ENCODE measurements around the gene TYW3. TPM values are rescaled to one million over a fixed set of nuclear protein-coding genes. Genes with fewer than 3 reads are reported as not detected.

TYW3 gene, protein sequence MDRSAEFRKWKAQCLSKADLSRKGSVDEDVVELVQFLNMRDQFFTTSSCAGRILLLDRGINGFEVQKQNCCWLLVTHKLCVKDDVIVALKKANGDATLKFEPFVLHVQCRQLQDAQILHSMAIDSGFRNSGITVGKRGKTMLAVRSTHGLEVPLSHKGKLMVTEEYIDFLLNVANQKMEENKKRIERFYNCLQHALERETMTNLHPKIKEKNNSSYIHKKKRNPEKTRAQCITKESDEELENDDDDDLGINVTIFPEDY
- 10 to 100 TPM; 12.2 to 17.9 TPM for total RNA-seq
- polyA plus RNA-seq = 10 to 100 TPM in 1 of 2 donors, 1 to 10 TPM in 1; 8.3 to 20.9 TPM
- long read RNA-seq, donor 1, transcript TYW3-201 (6 exons, 3,430 nt) = major isoform, 9 of 9 reads
- long read RNA-seq, donor 1, partial matches to known transcripts = 0 of 9 reads
- long read RNA-seq, donor 1, other reads (novel, unspliced or antisense) = 0 of 9 reads
- long read RNA-seq, donor 2, partial matches to known transcripts = 0 of 3 reads
- long read RNA-seq, donor 2, other reads (novel, unspliced or antisense) = 0 of 3 reads
- long read RNA-seq, donor 3, partial matches to known transcripts = 0 of 2 reads
- long read RNA-seq, donor 3, other reads (novel, unspliced or antisense) = 0 of 2 reads
- long read RNA-seq, donor 4, partial matches to known transcripts = 0 of 4 reads
- long read RNA-seq, donor 4, other reads (novel, unspliced or antisense) = 0 of 4 reads
- long read RNA-seq, donor 5, transcript TYW3-201 (6 exons, 3,430 nt) = major isoform, 15 of 15 reads
- long read RNA-seq, donor 5, partial matches to known transcripts = 0 of 15 reads
- long read RNA-seq, donor 5, other reads (novel, unspliced or antisense) = 0 of 15 reads

DNA sequence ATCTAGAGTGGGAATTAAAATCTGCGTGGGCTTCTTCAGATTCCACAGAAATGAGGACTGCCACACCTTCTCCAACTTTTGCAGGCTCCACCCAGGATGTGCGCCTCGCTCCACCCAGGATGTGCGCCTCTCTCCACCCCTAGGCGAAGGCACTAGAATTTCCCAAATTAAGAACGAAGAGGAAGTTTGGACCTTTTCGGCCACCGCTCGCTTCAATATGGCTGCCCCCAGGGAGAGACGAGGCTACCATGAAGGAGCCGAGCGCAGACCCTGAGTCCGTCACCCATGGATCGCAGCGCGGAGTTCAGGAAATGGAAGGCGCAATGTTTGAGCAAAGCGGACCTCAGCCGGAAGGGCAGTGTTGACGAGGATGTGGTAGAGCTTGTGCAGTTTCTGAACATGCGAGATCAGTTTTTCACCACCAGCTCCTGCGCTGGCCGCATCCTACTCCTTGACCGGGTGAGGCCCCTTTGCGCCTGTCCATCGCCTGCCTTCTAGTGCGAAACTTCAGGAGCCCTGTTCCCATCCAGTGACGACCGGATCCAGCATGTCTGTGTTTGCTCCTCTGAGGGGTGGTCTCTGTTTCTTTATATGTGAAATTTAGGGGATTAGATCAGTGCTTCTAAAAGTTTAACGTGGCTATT is at the start of gene TYW3, which contains the start of gene CRYZ:
TSS of gene TYW3 (plus strand) at position 193 of the 644 bp plus-strand sequence. CDS start at position 286, 93 bp downstream.
TSS of gene CRYZ (minus strand) at position 91 of the 644 bp plus-strand sequence. CDS start 8,229 bp downstream, outside the sequence.
- Histone ChIP-seq H3K36me3 (ENCODE audit: control insufficient read depth in 4 of 4, insufficient read depth in 4 of 4, low read length in 4 of 4) (peaks cover 8 to 11% (median 10%) of the 10 kb centered on the region in 4 donors), H3K4me3 (peak within 1 kb of the TSS; percentile 92), H3K27ac (ENCODE audit: low read depth in 1 of 2, low read length in 1 of 2) (peak within 1 kb of the TSS; percentile 80 to 98), H3K9me3 (ENCODE audit: control insufficient read depth in 4 of 4, insufficient read depth in 3 of 4, low read length in 3 of 4) (no peaks in the 10 kb centered on the region), H3K27me3 (ENCODE audit: control insufficient read depth in 3 of 3, insufficient read depth in 3 of 3, low read length in 2 of 3) (no peaks in the 10 kb centered on the region), H3K4me1 (ENCODE audit: control insufficient read depth in 5 of 5, insufficient read depth in 5 of 5, low read length in 5 of 5) (peaks cover 2 to 23% (median 19%) of the 10 kb centered on the region in 5 donors), H3K9ac (ENCODE audit: insufficient read depth in 1 of 2, low read length in 2 of 2) (peak within 1 kb of the TSS in 1 of 2 donors; percentile 92)
- WGBS, 2 donors = 0 to 6% methylated on average over 30 of the region's 30 CpGs
- TF ChIP-seq, protein P1, sequence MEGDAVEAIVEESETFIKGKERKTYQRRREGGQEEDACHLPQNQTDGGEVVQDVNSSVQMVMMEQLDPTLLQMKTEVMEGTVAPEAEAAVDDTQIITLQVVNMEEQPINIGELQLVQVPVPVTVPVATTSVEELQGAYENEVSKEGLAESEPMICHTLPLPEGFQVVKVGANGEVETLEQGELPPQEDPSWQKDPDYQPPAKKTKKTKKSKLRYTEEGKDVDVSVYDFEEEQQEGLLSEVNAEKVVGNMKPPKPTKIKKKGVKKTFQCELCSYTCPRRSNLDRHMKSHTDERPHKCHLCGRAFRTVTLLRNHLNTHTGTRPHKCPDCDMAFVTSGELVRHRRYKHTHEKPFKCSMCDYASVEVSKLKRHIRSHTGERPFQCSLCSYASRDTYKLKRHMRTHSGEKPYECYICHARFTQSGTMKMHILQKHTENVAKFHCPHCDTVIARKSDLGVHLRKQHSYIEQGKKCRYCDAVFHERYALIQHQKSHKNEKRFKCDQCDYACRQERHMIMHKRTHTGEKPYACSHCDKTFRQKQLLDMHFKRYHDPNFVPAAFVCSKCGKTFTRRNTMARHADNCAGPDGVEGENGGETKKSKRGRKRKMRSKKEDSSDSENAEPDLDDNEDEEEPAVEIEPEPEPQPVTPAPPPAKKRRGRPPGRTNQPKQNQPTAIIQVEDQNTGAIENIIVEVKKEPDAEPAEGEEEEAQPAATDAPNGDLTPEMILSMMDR (IDR thresholded peaks at IDR 0.05; ENCODE audit: control extremely low read depth, extremely low read depth) = no peak
- DNase-seq (peak; percentile 94 to 98 (median 98)), ATAC-seq (ENCODE audit: insufficient read depth, low FRiP score) (peak; percentile 96)

DNA sequence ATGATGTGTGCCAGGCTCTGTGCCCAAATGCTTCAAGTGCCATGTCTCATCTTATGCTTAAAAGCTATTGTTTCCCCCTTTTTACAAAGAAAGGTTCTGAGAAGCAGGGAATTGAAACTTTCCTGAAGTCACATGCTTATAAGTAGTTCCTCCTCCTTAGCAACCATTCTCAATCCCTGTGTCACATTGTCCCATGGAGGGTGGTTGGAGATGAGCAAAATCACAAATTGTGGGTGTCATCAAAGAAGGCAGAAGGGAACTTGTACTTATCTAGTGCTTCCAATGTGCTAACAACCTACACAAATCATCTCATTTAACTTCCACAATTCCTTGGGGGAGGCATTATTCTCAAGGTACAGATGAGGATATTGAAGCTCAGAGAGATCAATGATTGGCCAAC is 49.3 kb upstream of the TYW3 start:
- Histone ChIP-seq H3K4me1 (ENCODE audit: control insufficient read depth in 5 of 5, insufficient read depth in 5 of 5, low read length in 5 of 5) (no peaks in the 10 kb centered on the region), H3K9me3 (ENCODE audit: control insufficient read depth in 4 of 4, insufficient read depth in 3 of 4, low read length in 3 of 4) (no peaks in the 10 kb centered on the region), H3K4me3 (no peak overlapping the region), H3K9ac (ENCODE audit: insufficient read depth in 1 of 2, low read length in 2 of 2) (no peak overlapping the region), H3K27me3 (ENCODE audit: control insufficient read depth in 3 of 3, insufficient read depth in 3 of 3, low read length in 2 of 3) (peaks cover 0 to 3% (median 0%) of the 10 kb centered on the region in 3 donors), H3K36me3 (ENCODE audit: control insufficient read depth in 4 of 4, insufficient read depth in 4 of 4, low read length in 4 of 4) (no peaks in the 10 kb centered on the region), H3K27ac (ENCODE audit: low read depth in 1 of 2, low read length in 1 of 2) (no peak overlapping the region)
- no peak for ATAC-seq (ENCODE audit: insufficient read depth, low FRiP score)
- TF ChIP-seq, protein P1 (IDR thresholded peaks at IDR 0.05; ENCODE audit: control extremely low read depth, extremely low read depth) = no peak
- no peak for DNase-seq

DNA sequence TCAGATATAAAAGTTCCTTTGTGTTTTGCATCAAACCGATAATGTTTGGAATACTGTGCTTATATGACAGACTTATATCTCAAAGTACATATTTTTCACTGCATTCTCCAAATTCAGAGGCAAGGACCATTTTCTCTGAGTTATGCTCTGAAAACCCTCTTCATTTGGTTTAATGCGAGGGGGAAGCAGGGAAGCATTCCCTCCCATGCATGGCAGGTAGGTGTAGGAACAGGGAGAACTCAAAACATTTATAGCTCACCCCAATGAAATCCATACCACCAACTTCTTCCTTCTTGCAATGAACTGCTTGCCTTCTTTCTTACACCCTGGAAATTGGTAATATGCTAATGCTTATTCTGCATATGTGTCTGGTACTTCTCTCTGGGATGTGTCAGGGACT is 48.7 kb upstream of the TYW3 start:
- ATAC-seq (ENCODE audit: insufficient read depth, low FRiP score) = no peak
- WGBS, 2 donors = 95 to 96% methylated on average over 2 of the region's 2 CpGs
- no peaks in the 10 kb centered on the region for H3K4me1 ChIP-seq (ENCODE audit: control insufficient read depth in 5 of 5, insufficient read depth in 5 of 5, low read length in 5 of 5)

More for the DNA sequence above, 48.7 kb upstream of the TYW3 start:
- TF ChIP-seq, protein P1 (IDR thresholded peaks at IDR 0.05; ENCODE audit: control extremely low read depth, extremely low read depth) = no peak
- peaks cover 0 to 3% (median 0%) of the 10 kb centered on the region in 3 donors for H3K27me3 ChIP-seq (ENCODE audit: control insufficient read depth in 3 of 3, insufficient read depth in 3 of 3, low read length in 2 of 3)
- no peak for DNase-seq
- H3K27ac ChIP-seq (ENCODE audit: low read depth in 1 of 2, low read length in 1 of 2) = no peak overlapping the region
- H3K9ac ChIP-seq (ENCODE audit: insufficient read depth in 1 of 2, low read length in 2 of 2) = no peak overlapping the region
- no peaks in the 10 kb centered on the region for H3K36me3 ChIP-seq (ENCODE audit: control insufficient read depth in 4 of 4, insufficient read depth in 4 of 4, low read length in 4 of 4)
- H3K9me3 ChIP-seq (ENCODE audit: control insufficient read depth in 4 of 4, insufficient read depth in 3 of 4, low read length in 3 of 4) = no peaks in the 10 kb centered on the region
- no peak overlapping the region for H3K4me3 ChIP-seq
